H1 (cell line): ENCODE results near the gene HELQ. TPM values are rescaled to one million over a fixed set of nuclear protein-coding genes. Genes with fewer than 3 reads are reported as not detected.

Experiments
- CHD2 ChIP-seq: IDR thresholded peaks from 2 replicates; pipeline ENCODE4 v1.6.1; 2012; ENCODE audit warnings: low read length, improper control_type of control experiment
- JUND ChIP-seq: IDR thresholded peaks from 2 replicates; pipeline ENCODE4 v1.6.1; 2011; ENCODE audit warnings: mild to moderate bottlenecking, improper control_type of control experiment, low read length
- KDM1A ChIP-seq: fragments of 200-600, 300-600 bp; sonication (generic); IDR thresholded peaks from 2 replicates; pipeline ENCODE4 v1.7.1; 2016; ENCODE audit warnings: mild to moderate bottlenecking, low read length, borderline replicate concordance
- PHF8 ChIP-seq: fragments of 200-600 bp; sonication (generic); conservative IDR thresholded peaks from 2 replicates; pipeline ENCODE4 v1.7.1; 2012; ENCODE audit warnings: low read depth, mild to moderate bottlenecking, inconsistent platforms, low read length, moderate library complexity
- SIRT6 ChIP-seq: IDR thresholded peaks from one replicate; pipeline ENCODE4 v1.7.1; 2012; ENCODE audit warnings: low read length, inconsistent platforms
- polyA plus RNA-seq, 7 experiments: library from polyadenylated mRNA; depleted of rRNA in 3 of 7; stranded (reverse) in 5 of 7; unstranded in 2 of 7; fragments of >200 nt in 5 of 7; fragments of 200-250 nt in 2 of 7; gene quantifications; 1 replicate in 5 of 7; 2 replicates in 1 of 7; 4 replicates in 1 of 7; pipeline versions ENCODE4 v1.2.1 to v1.2.3, GENCODE V29; 2011 to 2013; ENCODE audit warnings: missing spikeins in 2 of 7, mixed read lengths in 2 of 7
- total RNA-seq: library from RNA; stranded (reverse); fragmentation: NEBNext Ultra II Directional; extraction: Animal tissue kit (Norgen Biotek cat#: 25700); gene quantifications from 2 replicates; pipeline ENCODE4 v1.2.1, GENCODE V29; 2021
- TF ChIP-seq, protein P1 (sequence below): IDR thresholded peaks from 2 replicates; pipeline ENCODE4 v1.6.1; 2011; ENCODE audit warnings: low read depth, mild to moderate bottlenecking, low read length; ENCODE audit not compliant: insufficient read depth

The HELQ gene
- total and polyA plus RNA-seq, 2 of the 8 experiments (the other 6 are each of a cell fraction or from before 2014, with no cell fraction given): 4.7 to 9.0 TPM

DNA sequence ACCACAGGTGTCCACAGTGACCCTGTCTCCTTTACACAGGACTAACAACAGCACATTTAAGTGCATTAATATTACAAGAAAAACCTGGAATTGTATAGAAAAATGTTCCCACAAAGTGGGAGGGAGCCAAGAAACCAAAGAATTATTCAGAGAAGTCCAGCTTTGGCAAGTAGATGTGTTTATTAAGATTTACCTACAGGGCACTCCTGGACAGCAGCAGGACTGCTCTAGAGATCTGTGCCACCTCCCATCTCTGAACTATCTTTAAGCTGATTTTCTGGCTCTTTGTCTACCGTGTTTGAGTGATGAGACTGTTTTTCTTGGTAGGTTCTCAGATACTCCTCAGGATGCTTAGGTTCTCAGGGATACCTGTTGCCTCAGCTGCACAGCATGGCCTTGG lies 82.7 kb downstream of the HELQ start (continued):
- TF ChIP-seq, protein P1, sequence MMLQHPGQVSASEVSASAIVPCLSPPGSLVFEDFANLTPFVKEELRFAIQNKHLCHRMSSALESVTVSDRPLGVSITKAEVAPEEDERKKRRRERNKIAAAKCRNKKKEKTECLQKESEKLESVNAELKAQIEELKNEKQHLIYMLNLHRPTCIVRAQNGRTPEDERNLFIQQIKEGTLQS: no peak
- TF ChIP-seq CHD2 (no peak), JUND (no peak), PHF8 (no peak), KDM1A (no peak), SIRT6 (no peak)
- TF ChIP-seq, all 59 proteins: peak for 0
